ENCODE data around the gene TSTD1. TPM values are rescaled to one million over a fixed set of nuclear protein-coding genes. Genes with fewer than 3 reads are reported as not detected.
"Not testable (repeated sequence)": the region's sequence is repeated elsewhere in the genome, so short reads cannot be mapped to it uniquely, and the experiment has no call there.

TSTD1 gene
- total and polyA plus RNA-seq, 9 donors: 13.6 to 200 (median 50.3) TPM

DNA sequence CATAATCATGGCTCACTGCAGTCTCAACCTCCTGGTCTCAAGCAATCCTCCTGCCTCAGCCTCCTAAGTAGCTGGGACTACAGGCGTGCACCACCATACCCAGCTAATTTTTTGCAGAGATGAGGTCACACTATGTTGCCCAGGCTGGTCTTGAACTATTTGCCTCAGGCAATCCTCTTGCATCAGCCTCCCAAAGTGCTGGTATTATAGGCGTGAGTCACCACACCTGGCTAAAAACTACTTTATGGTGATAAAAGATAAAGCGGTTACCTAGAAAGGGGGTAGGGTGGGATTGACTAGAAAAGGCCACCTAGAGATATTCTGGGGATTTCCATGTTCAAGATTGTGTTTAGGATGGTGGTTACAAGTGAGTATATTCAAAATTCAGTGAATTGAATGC lies 5.0 kb downstream of the TSTD1 start:
- DNase-seq: no peak
- intact Hi-C loops (cut with DNase I): no loop called here
- H3K27me3 ChIP-seq: no peaks in the 10 kb centered on the region
- no peaks in the 10 kb centered on the region for H3K36me3 ChIP-seq
- H3K27ac ChIP-seq: no peak overlapping the region
- H3K4me3 ChIP-seq: no peak overlapping the region
- H3K4me1 ChIP-seq (ENCODE audit: insufficient read depth): no peaks in the 10 kb centered on the region
- 93 to 99% (median 96%) methylated on average over 3 of the region's 3 CpGs for WGBS, 3 donors
- TF ChIP-seq, protein P1, sequence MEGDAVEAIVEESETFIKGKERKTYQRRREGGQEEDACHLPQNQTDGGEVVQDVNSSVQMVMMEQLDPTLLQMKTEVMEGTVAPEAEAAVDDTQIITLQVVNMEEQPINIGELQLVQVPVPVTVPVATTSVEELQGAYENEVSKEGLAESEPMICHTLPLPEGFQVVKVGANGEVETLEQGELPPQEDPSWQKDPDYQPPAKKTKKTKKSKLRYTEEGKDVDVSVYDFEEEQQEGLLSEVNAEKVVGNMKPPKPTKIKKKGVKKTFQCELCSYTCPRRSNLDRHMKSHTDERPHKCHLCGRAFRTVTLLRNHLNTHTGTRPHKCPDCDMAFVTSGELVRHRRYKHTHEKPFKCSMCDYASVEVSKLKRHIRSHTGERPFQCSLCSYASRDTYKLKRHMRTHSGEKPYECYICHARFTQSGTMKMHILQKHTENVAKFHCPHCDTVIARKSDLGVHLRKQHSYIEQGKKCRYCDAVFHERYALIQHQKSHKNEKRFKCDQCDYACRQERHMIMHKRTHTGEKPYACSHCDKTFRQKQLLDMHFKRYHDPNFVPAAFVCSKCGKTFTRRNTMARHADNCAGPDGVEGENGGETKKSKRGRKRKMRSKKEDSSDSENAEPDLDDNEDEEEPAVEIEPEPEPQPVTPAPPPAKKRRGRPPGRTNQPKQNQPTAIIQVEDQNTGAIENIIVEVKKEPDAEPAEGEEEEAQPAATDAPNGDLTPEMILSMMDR (IDR thresholded peaks at IDR 0.05): no peak
- no peak for TF ChIP-seq POLR2A (IDR thresholded peaks at IDR 0.05)
- TF ChIP-seq EP300 (IDR thresholded peaks at IDR 0.05): no peak
- H3K9me3 ChIP-seq: no peaks in the 10 kb centered on the region

DNA sequence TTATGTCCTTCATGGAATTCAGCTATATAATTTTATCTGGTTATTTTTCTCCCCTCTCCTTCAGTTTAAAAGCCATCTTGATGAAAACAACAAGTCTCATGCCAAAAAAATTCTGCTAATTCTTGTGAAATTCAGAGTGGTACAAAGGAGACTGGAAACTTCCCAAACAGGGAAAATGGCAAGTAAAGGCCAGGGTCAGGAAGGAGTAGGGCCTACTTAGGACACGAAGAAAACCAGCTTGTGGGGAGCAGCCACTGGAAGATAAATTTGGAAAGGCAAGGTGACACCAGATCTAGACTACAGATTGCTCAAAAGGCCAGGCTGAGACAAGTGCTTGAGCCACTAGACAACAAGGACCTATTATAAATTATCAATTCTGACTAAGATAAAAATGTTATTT lies 6.4 kb downstream of the TSTD1 start:
- no peak for TF ChIP-seq POLR2A (IDR thresholded peaks at IDR 0.05)
- TF ChIP-seq EP300 (IDR thresholded peaks at IDR 0.05): no peak
- no peak overlapping the region for H3K27ac ChIP-seq
- H3K36me3 ChIP-seq: no peaks in the 10 kb centered on the region
- no peaks in the 10 kb centered on the region for H3K9me3 ChIP-seq
- no peaks in the 10 kb centered on the region for H3K27me3 ChIP-seq
- intact Hi-C loops (cut with DNase I): no loop called here
- H3K4me3 ChIP-seq: no peak overlapping the region
- no peak for DNase-seq
- H3K4me1 ChIP-seq (ENCODE audit: insufficient read depth): no peaks in the 10 kb centered on the region
- 33 to 41% (median 33%) methylated on average over 1 of the region's 1 CpG for WGBS, 3 donors

DNA sequence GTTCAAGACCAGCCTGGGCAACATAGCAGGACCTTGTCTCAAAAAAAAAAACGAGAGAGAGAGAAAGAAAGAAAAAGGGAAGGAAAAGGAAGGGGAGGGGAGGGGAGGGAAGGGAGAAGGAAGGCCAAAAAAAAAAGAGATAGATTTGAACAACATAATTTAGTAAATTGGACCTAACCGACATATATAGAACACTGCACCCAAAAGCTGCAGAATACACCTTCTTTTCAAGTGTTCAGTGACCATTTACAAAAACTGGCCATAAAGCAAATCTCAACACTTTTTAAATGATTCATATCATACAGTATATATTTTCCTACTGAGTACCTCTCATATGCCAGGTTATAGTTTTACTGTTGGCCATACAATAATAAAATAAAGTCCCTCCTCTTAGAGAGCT lies 6.9 kb downstream of the TSTD1 start:
- H3K27ac ChIP-seq: no peak overlapping the region
- no peak overlapping the region for H3K4me3 ChIP-seq
- no peaks in the 10 kb centered on the region for H3K27me3 ChIP-seq
- no peaks in the 10 kb centered on the region for H3K9me3 ChIP-seq
- no peaks in the 10 kb centered on the region for H3K4me1 ChIP-seq (ENCODE audit: insufficient read depth)
- TF ChIP-seq, protein P1 (IDR thresholded peaks at IDR 0.05): no peak
- TF ChIP-seq EP300 (IDR thresholded peaks at IDR 0.05): no peak
- no peak for TF ChIP-seq POLR2A (IDR thresholded peaks at IDR 0.05)
- no peak for DNase-seq
- 71 to 81% (median 74%) methylated on average over 2 of the region's 2 CpGs for WGBS, 3 donors
- no peaks in the 10 kb centered on the region for H3K36me3 ChIP-seq
- intact Hi-C loops (cut with DNase I): no loop called here

DNA sequence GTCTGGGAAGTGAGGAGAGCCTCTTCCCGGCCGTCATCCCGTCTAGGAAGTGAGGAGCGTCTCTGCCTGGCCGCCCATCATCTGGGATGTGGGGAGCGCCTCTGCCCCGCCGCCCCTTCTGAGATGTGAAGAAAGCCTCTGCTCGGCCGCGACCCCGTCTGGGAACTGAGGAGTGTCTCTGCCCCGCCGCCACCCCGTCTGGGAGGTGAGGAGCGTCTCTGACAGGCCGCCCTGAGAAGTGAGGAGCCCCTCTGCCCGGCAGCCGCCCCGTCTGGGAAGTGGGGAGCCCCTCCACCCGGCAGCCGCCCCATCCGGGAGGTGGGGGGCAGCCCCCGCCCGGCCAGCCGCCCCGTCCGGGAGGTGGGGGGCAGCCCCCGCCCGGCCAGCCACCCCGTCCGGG lies 9.3 kb downstream of the TSTD1 start:
- intact Hi-C loops (cut with DNase I); H3K4me1 ChIP-seq (ENCODE audit: insufficient read depth); DNase-seq; H3K36me3 ChIP-seq; H3K4me3 ChIP-seq; H3K9me3 ChIP-seq; H3K27me3 ChIP-seq; H3K27ac ChIP-seq: not testable (repeated sequence)
- 97 to 98% (median 97%) methylated on average over 26 to 32 of the region's 32 CpGs for WGBS, 3 donors

DNA sequence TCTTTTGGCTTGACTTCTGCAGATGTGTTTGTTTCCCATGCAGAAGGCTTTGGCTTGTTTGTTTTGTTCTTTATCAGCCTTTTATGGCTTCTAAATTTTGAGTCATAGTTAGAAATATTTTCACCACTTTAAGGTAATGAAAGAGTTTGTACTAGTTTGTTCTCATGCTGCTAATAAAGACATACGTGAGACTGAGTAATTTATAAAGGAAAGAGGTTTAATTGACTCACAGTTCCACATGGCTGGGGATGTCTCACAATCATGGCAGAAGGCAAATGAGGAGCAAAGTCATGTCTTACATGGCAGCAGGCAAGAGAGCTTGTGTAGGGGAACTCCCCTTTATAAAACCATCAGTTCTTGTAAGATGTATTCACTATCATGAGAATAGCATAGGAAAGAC lies 11.8 kb downstream of the TSTD1 start:
- H3K4me1 ChIP-seq (ENCODE audit: insufficient read depth); DNase-seq; H3K27me3 ChIP-seq; H3K4me3 ChIP-seq; intact Hi-C loops (cut with DNase I); H3K36me3 ChIP-seq; H3K27ac ChIP-seq; H3K9me3 ChIP-seq: not testable (repeated sequence)
- 58 to 69% (median 62%) methylated on average over 1 of the region's 1 CpG for WGBS, 3 donors

DNA sequence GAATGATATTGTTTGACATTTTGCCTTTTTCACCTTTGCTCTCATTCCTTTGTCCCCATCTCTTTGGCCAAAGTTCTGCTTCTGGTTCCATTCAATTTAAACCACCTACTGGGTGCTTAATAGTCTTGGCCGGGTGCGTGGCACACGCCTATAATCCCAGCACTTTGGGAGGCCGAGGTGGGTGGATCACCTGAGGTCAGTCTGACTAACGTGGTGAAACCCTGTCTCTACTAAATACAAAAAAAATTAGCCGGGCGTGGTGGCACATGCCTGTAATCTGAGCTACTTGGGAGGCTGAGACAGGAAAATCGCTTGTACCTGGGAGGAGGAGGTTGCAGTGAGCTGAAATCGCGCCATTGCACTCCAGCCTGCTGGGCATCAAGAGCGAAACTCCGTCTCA lies 16.3 kb downstream of the TSTD1 start:
- WGBS, 3 donors: 90 to 95% (median 94%) methylated on average over 12 of the region's 12 CpGs
- H3K36me3 ChIP-seq; intact Hi-C loops (cut with DNase I); H3K4me3 ChIP-seq; H3K4me1 ChIP-seq (ENCODE audit: insufficient read depth); H3K27ac ChIP-seq; H3K27me3 ChIP-seq; DNase-seq; H3K9me3 ChIP-seq: not testable (repeated sequence)

DNA sequence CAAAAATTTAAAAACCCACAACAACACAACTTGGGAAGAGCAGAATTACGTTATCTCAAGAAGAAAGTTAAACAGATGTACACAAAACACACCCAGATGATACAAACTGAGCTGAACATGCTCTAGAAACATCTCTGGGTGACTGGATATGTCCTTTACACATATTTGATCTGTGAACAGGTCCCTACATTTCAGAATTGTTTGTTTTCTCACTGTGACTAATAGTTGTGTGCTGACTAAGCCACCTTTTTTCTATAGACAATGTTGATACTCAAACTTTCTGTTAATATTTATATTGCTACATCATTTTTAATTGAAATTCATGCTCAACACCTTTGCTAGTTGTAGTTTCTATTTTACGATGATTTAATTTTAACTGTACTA lies 16.8 kb downstream of the TSTD1 start:
- Histone ChIP-seq H3K9me3 (no peaks in the 10 kb centered on the region), H3K27me3 (no peaks in the 10 kb centered on the region), H3K27ac (no peak overlapping the region), H3K4me3 (no peak overlapping the region), H3K36me3 (no peaks in the 10 kb centered on the region), H3K4me1 (ENCODE audit: insufficient read depth) (peaks cover 2% of the 10 kb centered on the region)
- 84 to 92% (median 84%) methylated on average over 2 of the region's 2 CpGs for WGBS, 3 donors
- DNase-seq: no peak
- intact Hi-C loops (cut with DNase I): no loop called here
- TF ChIP-seq, protein P1 (IDR thresholded peaks at IDR 0.05): no peak
- no peak for TF ChIP-seq POLR2A (IDR thresholded peaks at IDR 0.05)

All from ovary (tissue), 9 donors.